GM20000 (cell line): Measurements from ENCODE around the gene NELL1.

Source experiments
- DNase-seq: peaks from one replicate; pipeline ENCODE4 v3.0.0; 2012; ENCODE audit warnings: low spot score
- TF ChIP-seq, protein P1 (sequence below): IDR thresholded peaks from 2 replicates; pipeline ENCODE4 v1.5.1; 2012; ENCODE audit warnings: mild to moderate bottlenecking, control low read depth; ENCODE audit errors: extremely low read depth, missing control alignments

The NELL1 gene

DNA sequence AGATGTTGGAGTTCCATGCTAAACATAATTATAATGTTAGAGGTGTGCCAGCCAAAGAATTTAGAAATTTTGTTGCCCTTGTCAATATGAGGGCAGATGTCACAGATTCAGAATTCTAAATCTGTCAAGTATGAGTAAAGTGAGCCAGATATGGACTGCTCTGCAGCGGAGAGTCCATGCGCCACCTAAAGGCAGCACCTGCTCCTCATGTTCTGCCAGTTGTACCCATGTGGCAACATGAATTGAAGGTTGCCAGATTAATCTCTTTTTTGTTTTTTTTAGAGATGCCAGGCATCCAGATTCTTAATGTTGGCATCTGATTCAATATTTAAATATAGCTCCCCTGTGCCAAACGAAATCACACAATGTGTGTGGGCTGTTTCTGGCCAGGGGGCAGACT is 844.9 kb downstream of the NELL1 start:
- DNase-seq: no peak
- TF ChIP-seq, protein P1, sequence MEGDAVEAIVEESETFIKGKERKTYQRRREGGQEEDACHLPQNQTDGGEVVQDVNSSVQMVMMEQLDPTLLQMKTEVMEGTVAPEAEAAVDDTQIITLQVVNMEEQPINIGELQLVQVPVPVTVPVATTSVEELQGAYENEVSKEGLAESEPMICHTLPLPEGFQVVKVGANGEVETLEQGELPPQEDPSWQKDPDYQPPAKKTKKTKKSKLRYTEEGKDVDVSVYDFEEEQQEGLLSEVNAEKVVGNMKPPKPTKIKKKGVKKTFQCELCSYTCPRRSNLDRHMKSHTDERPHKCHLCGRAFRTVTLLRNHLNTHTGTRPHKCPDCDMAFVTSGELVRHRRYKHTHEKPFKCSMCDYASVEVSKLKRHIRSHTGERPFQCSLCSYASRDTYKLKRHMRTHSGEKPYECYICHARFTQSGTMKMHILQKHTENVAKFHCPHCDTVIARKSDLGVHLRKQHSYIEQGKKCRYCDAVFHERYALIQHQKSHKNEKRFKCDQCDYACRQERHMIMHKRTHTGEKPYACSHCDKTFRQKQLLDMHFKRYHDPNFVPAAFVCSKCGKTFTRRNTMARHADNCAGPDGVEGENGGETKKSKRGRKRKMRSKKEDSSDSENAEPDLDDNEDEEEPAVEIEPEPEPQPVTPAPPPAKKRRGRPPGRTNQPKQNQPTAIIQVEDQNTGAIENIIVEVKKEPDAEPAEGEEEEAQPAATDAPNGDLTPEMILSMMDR: no peak

DNA sequence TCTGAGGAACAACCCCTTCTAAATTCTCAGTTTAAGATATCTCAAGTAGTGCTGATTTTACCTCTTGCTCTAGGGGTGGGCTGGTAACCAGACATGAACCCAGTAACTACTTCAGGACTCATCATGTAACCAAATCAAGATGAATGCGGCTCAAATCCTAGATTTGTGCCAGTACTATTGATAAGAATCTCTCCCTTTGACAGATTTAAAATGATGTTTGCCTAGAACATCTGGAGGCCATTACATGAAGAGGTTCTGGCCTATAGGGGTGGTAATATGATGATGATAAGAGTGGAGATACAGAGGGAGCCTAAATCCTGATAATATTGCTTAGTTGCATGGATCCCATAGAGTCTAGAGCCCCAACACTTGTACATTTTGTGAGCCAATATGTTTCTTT is 850.9 kb downstream of the NELL1 start:
- TF ChIP-seq, protein P1: no peak
- no peak for DNase-seq

GRCh38 chr11:21529187-21529586 is 859.8 kb downstream of the NELL1 start:
- no peak for DNase-seq
- TF ChIP-seq, protein P1: no peak

DNA sequence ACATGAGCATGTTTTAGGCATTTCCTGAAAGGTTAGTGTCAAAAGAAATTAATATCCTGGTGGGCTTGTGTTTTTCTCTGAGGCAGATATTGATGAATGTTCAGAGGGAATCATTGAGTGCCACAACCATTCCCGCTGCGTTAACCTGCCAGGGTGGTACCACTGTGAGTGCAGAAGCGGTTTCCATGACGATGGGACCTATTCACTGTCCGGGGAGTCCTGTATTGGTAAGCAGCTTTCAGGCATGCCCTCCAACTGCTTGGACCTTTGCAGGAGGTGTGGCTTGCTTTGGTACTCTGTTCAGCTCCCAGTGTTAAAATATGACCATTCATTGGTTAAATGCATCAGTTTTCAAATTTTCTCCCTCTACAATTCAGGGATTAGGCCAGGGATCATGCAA is 864.9 kb downstream of the NELL1 start:
- no peak for DNase-seq
- TF ChIP-seq, protein P1: no peak

DNA sequence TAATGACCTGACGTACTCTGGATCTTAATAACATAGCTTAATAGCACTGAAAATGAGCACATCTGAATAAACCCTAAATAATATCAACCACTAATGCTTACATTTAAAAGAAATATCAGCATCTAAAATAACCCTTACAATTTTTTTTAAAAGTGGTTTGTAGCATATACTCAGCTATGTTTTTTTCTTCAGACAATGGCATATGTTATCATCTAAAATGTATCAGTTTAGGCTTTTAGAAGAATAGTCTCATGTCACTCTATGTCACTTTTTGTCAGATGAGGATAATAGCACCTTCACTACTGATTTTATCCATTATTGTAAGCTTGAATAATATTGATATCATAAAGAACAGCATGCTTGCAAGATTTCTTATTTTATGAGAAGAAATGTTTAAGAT is 868.6 kb downstream of the NELL1 start:
- DNase-seq: no peak
- TF ChIP-seq, protein P1: no peak

DNA sequence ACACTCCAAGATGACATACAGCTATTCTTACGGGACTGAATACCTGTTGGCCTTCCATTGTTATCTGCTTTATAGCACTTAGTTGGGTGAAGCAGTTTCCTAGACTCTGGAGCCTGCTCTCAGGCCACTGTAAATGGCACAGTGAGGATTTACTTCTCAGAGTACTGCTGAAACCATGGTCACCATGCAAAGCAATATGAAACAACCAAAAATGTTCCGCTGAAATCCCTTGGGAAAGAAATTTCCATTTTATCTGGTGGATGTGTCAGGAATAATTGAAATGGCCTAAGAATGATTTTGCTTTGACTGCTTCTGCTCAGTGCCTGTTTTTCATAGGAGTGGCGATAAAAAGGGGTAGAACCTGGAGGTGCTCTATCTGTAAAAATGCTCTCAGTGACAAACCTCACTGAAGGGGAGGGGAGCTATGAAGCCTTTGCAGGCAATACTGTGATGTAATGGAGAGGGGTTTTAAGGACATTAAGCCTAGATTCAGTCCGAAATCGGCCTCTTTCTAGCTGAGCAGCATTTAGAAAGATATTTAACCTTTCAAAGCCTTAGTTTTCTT is 871.9 kb downstream of the NELL1 start:
- DNase-seq: no peak
- TF ChIP-seq, protein P1: no peak

GRCh38 chr11:21543901-21544300 is 874.5 kb downstream of the NELL1 start:
- TF ChIP-seq, protein P1: no peak
- no peak for DNase-seq
